ENCODE data around the gene STAC. TPM values are rescaled to one million over a fixed set of nuclear protein-coding genes. Genes with fewer than 3 reads are reported as not detected.

Gene STAC
- total RNA-seq, 1 experiment from 2014 or later: not detected

DNA sequence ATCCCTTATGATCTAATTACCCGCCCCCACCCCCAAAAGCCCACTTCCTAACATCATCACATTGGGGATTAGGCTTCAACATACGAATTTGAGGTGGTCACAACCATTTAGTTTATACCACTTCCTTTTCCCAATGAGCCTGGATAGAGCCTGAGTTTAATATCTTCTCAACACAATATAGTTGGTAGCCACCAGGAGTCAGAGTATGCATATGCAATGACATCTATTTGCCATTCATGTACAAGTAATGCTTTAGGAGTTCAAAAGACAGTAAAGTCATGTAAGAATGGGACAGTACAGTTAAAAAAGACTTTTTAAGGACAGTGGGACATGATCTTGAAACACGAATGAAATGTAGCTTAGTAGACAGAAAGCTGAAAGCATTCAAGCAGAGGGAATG, 211.7 kb downstream of the STAC start:
- no peak for DNase-seq (ENCODE audit: low spot score)

DNA sequence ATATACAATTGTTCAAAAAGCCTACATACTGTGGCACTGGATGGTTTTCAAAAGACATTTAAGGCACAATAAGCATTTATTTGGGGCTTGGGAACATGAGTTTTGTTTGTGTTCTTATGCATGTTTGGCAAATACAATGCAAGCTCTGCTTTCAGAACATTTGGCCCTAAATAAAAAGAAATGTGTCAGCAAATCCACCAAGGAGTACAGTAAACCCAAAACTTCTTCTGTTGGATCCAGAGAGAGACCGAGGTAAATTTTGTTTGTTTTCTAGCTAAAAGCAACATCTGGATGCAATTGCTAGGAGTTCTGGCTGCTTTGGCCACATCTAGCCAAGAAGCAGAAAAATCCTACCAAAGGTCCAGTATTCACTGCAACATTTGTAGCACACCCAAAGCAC, 215.2 kb downstream of the STAC start:
- DNase-seq (ENCODE audit: low spot score): no peak

DNA sequence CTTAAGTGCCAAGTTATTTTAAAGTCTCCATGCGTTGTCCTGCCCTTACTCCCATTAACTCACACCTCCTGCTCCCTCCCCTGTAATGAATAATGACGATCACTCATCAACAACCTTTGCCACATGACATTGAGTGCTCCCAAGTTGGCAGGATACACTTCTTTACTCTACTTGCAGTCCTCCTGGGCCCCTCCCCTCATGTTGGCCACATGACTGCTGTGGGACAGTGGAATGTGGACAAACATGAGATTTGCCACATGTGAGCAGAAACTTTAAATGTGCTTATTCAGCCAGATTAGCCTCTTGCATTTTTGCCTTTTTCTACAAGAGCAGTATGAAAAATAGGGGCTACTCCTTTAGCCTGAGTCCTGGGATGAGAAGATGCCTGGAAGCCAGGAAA, 216.1 kb downstream of the STAC start:
- DNase-seq (ENCODE audit: low spot score): no peak

DNA sequence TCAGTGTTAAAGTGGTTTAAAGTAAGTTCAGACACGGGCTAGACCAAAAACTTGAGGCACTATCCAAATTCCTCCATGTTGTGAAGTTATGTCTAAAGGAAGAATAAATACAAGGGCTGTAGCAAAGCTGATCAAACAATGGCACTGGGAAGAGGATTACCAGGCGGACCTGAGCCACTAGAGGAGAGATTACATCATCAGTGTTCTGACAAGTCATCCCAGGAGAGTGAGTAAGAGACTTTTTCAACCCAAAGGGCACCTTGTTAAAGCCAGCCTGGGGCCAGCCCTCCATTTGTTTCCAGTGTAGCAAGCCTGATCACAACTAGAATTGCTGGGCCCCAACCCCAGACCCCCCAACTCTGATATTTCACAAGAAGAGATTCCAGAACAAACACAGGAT, 217.1 kb downstream of the STAC start:
- DNase-seq (ENCODE audit: low spot score): no peak

All from HT-29 (cell line).